Skeletal muscle satellite cell (primary cell): Measurements from ENCODE around the gene CWC25. TPM values are rescaled to one million over a fixed set of nuclear protein-coding genes. Genes with fewer than 3 reads are reported as not detected.

Source experiments
- H3K27me3 ChIP-seq: 2 replicates; pipeline ENCODE4 v1.7.0; 2013; ENCODE audit warnings: low read length; ENCODE audit not compliant: control insufficient read depth, insufficient read depth
- H3K36me3 ChIP-seq: 2 replicates; pipeline ENCODE4 v1.7.0; 2013; ENCODE audit warnings: mild to moderate bottlenecking, control low read depth, low read length; ENCODE audit not compliant: insufficient read depth
- H3K4me1 ChIP-seq: 2 replicates; pipeline ENCODE4 v1.7.0; 2013; ENCODE audit warnings: low read length; ENCODE audit not compliant: control insufficient read depth, insufficient read depth
- H3K4me2 ChIP-seq: 2 replicates; pipeline ENCODE4 v1.7.0; 2013; ENCODE audit warnings: mild to moderate bottlenecking, low read length
- H3K4me3 ChIP-seq: 2 replicates; pipeline ENCODE4 v1.7.0; 2013; ENCODE audit warnings: low read length
- H3K9ac ChIP-seq: 2 replicates; pipeline ENCODE4 v1.7.0; 2013; ENCODE audit warnings: mild to moderate bottlenecking, low read depth, low read length, moderate library complexity
- H3K9me3 ChIP-seq: replicated peaks from 2 replicates; pipeline ENCODE4 v1.7.0; 2013; ENCODE audit warnings: mild to moderate bottlenecking, control low read depth, low read length
- total RNA-seq: library from RNA; depleted of rRNA; stranded (reverse); fragments of >200 nt; gene quantifications from 2 replicates; pipeline ENCODE4 v1.2.3, GENCODE V29; 2012; rRNA removed

CWC25 gene
- total RNA-seq: 7.9 TPM in 2 replicates

DNA sequence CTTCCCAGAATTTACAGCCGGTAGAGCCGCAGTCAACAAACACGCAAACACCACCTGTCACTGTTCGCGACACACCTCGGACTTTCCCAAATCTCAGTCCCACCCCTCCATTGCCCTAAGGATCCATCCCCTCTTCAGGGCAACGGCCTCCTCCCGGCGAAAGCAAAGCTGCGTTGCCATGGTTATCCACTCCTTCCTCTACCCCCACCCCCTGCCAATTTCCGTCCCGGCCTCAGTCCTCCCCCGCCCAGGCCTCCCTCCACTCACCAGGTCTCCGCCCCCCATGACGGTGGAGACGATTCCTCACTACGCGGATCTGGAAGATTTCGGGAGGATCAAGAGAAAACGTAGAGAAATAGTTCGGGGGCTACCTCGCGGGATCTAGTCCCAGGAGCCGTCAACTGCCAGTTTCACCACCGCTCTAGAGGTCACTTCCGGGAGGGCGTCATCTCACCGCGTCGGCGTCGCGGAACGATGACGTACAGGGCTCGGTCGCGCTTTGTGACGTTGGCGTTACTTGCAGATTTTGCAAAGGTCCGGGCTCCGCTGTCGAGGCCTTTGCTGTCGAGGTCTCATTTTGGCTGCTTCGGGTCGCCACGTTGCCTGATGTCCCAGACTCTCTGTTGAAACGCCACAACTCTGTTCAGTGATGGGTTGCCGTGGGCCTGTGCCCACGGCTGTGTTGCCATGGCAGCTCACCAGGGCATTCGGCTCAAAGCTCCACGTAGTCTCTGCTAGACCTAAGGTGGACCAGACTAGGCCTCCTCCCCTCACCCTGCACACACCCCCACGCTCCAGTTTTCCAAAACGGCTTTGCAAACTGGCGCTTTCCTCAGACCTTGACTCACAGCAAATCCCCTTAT is at the start of gene CWC25:
TSS of gene CWC25 (minus strand) at position 423 of the 863 bp plus-strand sequence. CDS start at position 285, 138 bp downstream.
- Histone ChIP-seq H3K4me2 (peak within 1 kb of the TSS; percentile 92), H3K9me3 (no peaks in the 10 kb centered on the region), H3K4me1 (peaks cover 18% of the 10 kb centered on the region), H3K4me3 (peak within 1 kb of the TSS; percentile 93), H3K27me3 (no peaks in the 10 kb centered on the region), H3K9ac (peak within 1 kb of the TSS; percentile 95), H3K36me3 (peaks cover 11% of the 10 kb centered on the region)

DNA sequence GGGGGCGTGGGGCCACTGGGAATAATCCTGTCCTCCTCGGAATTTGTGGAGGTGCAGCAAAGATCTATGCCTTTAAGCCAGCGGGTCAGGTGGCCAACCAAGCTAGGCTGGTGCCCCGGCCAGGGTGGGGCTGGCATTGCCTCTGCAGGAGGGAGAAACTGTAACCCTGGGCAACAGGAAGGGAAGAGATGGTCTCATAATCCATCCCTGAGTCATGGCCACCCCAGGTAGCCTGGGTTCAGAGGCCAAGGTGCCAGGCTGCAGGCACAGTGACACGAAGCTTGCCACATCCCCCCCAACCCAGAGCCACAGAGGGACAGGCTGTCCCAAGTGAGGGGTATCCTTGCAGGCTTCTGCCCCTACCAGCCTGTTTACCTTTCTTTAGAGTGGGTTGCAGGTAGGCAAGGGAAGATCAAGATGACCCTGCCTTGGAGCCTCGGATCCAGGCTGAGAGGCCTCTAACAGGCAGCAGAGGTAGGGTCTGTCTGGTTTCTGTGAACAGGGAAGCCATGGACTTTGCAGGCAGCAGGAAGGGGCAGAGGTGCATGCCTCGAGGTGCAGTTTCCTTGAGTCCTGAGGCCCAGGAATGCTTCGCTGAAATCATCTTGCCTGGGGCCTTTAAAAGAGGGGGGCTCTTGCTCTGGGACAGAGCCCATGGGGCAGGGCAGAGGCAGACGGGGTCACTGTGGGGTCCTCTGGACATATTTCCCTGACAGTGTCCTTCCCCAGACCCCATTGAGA is 48.7 kb upstream of the CWC25 start:
- peak overlapping the region; percentile 100 for H3K4me3 ChIP-seq
- H3K4me1 ChIP-seq: peaks cover 64% of the 10 kb centered on the region
- peak overlapping the region; percentile 93 for H3K4me2 ChIP-seq
- no peaks in the 10 kb centered on the region for H3K27me3 ChIP-seq
- H3K9me3 ChIP-seq: no peaks in the 10 kb centered on the region
- H3K36me3 ChIP-seq: peaks cover 54% of the 10 kb centered on the region
- peak overlapping the region; percentile 36 for H3K9ac ChIP-seq

DNA sequence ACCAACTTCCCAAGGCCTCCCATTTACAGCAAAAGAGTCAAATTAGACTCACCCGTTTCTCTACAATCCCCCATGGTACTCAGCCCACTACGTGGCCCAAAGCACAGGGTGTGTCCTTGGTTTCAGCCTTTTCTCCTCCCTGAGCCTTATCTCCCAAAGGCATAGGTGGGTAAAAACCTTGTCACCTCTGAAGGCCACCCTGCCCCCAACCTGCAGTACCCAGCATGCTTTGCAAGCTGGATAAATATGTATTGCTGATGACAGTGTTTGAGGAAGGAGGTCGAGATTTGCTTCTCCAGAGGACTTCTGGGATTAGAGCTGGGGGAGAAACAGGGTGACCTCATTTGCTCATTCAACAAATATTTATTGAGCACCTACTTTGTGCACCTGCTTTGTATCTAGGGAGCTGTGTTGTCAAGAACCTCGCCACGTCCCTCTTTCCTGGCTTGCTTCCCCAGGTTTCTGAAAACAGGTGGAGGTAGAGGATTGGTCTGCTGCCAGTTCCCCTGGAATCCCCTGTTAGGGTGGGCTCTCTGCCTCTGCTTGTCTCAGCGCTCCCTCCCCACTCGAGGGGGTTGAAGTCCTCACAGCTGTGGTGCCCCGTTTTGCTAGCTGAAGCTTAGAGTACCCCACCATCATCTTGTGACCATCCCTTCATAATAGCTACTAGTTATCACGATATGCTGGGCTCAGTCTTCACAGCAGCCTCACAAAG is 47.7 kb upstream of the CWC25 start:
- H3K4me1 ChIP-seq: peaks cover 64% of the 10 kb centered on the region
- no peaks in the 10 kb centered on the region for H3K9me3 ChIP-seq
- peak overlapping the region; percentile 100 for H3K4me3 ChIP-seq
- H3K36me3 ChIP-seq: peaks cover 44% of the 10 kb centered on the region
- peak overlapping the region; percentile 93 for H3K4me2 ChIP-seq
- no peaks in the 10 kb centered on the region for H3K27me3 ChIP-seq
- peak overlapping the region; percentile 98 for H3K9ac ChIP-seq

DNA sequence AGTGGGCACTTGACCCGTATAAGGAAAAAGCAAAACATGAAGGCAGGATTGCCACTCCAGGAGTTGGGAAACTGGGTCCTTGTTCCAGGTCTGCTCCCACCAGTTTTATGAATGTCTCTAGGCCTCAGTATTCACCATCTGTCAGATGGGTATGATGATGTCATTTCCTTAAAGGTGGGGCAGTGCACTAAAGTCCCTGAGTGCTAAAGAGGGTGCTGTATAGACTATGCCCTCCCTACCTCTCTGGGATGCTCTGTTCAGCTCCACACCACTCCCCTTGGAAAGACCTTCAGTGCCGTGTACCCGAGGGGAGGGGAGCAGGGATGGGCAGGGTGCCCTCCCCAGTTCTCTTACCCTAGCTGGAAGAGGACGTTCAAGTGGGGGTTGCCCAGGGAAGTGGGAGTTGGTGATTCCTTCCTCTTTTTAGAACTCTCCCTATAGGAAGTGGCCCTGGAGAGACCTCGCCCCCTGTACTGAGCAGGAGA is 46.9 kb upstream of the CWC25 start:
- H3K9ac ChIP-seq: peak overlapping the region; percentile 98

DNA sequence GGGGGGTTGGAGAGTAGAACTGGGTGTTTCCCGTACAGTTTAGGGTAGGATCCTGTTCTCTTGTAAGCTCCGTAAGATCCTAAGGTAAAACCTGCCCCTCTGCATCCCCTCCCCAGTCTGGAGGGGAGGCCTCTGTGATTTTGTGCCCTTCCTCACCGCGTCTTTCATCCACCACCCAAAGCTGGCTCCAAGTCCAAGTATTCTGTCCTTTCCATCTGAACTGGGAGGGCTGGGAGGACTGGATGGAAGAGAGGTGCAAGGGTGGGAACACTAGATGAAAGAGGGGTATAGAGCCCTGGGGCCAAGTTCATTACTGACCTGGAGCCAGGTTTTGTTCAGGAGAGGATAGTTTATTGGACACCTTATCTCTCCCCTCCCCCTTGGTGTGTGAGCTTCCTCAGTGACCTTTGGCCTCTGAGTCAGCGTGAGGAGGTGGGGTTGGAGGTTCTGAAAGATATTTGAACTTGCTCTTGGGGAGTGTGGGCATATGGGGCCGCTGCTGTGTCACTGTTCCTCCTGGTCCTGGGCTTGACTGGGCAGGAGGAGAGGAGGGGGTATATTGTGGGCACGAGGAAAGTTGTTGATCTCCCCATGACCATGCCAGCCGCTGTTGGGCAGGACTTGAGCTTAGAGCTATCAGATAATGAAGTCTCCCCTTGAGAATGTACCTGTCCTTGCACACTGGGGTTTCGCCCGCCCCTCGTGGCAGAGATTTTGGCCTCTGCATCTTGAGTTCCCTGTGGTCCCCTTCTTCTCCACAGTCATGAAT is 46.3 kb upstream of the CWC25 start:
- peaks cover 56% of the 10 kb centered on the region for H3K4me1 ChIP-seq

More for the DNA sequence above, 46.9 kb upstream of the CWC25 start:
- peaks cover 59% of the 10 kb centered on the region for H3K4me1 ChIP-seq
- H3K36me3 ChIP-seq: peaks cover 37% of the 10 kb centered on the region
- H3K4me2 ChIP-seq: peak overlapping the region; percentile 93
- no peaks in the 10 kb centered on the region for H3K9me3 ChIP-seq
- H3K4me3 ChIP-seq: peak overlapping the region; percentile 100
- H3K27me3 ChIP-seq: no peaks in the 10 kb centered on the region

GRCh38 chr17:38870259-38871165 is 45.4 kb upstream of the CWC25 start:
- Histone ChIP-seq H3K9ac (peak overlapping the region; percentile 98), H3K36me3 (peaks cover 31% of the 10 kb centered on the region), H3K9me3 (no peaks in the 10 kb centered on the region), H3K4me2 (peak overlapping the region; percentile 99), H3K4me3 (peak overlapping the region; percentile 100), H3K4me1 (peaks cover 52% of the 10 kb centered on the region), H3K27me3 (no peaks in the 10 kb centered on the region)

More for the DNA sequence above, 46.3 kb upstream of the CWC25 start:
- peak overlapping the region; percentile 100 for H3K4me3 ChIP-seq
- H3K27me3 ChIP-seq: no peaks in the 10 kb centered on the region
- peaks cover 34% of the 10 kb centered on the region for H3K36me3 ChIP-seq
- H3K9ac ChIP-seq: peak overlapping the region; percentile 98
- H3K4me2 ChIP-seq: peak overlapping the region; percentile 93
- H3K9me3 ChIP-seq: no peaks in the 10 kb centered on the region

GRCh38 chr17:38869526-38870258 is 44.6 kb upstream of the CWC25 start, which contains the start of gene LASP1:
Gene LASP1, plus strand, starts transcription at chr17:38870058. Its CDS starts 132 bp downstream, at chr17:38870190.
- Histone ChIP-seq H3K4me3 (peak within 1 kb of the TSS; percentile 100), H3K4me2 (peak within 1 kb of the TSS; percentile 99), H3K9ac (peak within 1 kb of the TSS; percentile 98), H3K4me1 (peaks cover 44% of the 10 kb centered on the region), H3K27me3 (no peaks in the 10 kb centered on the region), H3K36me3 (peaks cover 30% of the 10 kb centered on the region), H3K9me3 (no peaks in the 10 kb centered on the region)

GRCh38 chr17:38868817-38869525 is 43.9 kb upstream of the CWC25 start:
- Histone ChIP-seq H3K36me3 (peaks cover 22% of the 10 kb centered on the region), H3K4me2 (peak overlapping the region; percentile 99), H3K9me3 (no peaks in the 10 kb centered on the region), H3K27me3 (no peaks in the 10 kb centered on the region), H3K4me1 (peaks cover 39% of the 10 kb centered on the region), H3K9ac (peak overlapping the region; percentile 86), H3K4me3 (peak overlapping the region; percentile 100)
